ENCODE measurements around the gene SQOR.
A peak's percentile ranks its signal among the peaks of the same experiment; 100 is the strongest.

Gene SQOR

DNA sequence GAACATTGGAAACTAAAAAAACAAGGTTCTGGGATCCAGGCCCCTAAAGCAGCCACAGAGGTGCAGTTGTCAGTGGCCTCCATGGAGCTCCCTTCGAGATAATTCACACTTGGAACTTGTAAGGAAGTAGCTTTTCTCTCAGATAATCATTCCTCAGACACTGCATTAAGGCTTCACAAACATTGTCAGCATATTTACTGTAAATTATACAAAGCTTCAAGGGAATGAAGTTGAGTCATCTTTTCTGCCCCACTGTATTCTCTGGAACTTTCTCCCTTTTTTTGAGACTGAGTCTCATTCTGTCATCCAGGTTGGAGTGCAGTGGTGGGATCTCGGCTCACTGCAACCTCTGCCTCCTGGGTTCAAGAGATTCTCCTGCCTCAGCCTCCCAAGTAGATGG, 40.5 kb upstream of the SQOR start:
- no peak for TF ChIP-seq CTCF (IDR thresholded peaks at IDR 0.05; ENCODE audit: low read depth, low read length)
- no peak for TF ChIP-seq EZH2phosphoT487 (IDR thresholded peaks at IDR 0.05; ENCODE audit: low read depth)
- no peaks in the 10 kb centered on the region for H3K9me3 ChIP-seq (ENCODE audit: insufficient read depth, low read length)
- no peaks in the 10 kb centered on the region for H3K27me3 ChIP-seq (ENCODE audit: low read depth, low read length)

DNA sequence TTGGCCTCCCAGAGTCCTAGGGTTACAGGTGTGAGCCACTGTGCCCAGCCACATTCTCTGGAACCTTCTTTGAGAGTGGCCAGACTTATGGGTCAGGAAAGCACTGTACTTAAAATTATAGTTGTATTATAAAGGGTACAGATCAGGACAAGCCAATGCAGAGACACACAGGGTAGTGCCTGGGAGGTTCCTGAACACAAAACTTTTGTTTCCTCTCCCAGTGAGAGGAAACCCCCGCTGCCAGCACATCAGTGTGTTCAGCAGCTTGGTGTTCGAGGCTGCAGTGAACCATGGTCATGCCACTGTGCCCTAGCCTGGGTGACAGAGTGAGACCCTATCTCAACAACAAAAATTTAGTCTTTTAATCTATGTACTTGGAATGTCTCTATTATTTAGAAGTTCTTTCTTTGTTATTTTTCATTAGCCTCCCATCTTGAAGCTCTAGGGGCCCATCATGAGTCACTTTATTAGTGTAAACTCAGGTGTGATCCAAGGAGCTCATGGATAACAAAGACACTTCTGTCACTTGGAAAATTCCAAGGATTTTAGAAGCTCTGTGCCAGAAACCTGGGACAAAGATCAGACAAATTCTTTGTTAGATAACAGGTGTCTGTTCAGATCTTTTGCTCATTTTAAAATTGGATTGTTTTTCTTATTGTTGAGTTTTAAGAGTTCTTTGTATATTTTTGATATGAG, 39.8 kb upstream of the SQOR start:
- Histone ChIP-seq H3K79me2 (ENCODE audit: low read length) (peaks cover 59% of the 10 kb centered on the region), H3K4me2 (ENCODE audit: low read length) (no peak overlapping the region)
- TF ChIP-seq EZH2phosphoT487 (IDR thresholded peaks at IDR 0.05; ENCODE audit: low read depth) (no peak), CTCF (IDR thresholded peaks at IDR 0.05; ENCODE audit: low read depth, low read length) (no peak)

More for the DNA sequence above, 40.5 kb upstream of the SQOR start:
- H3K27ac ChIP-seq (ENCODE audit: low read length), result no peak overlapping the region
- no peak overlapping the region for H3K4me3 ChIP-seq (ENCODE audit: low read length)
- peaks cover 2% of the 10 kb centered on the region for H3K4me1 ChIP-seq (ENCODE audit: low read length)
- peaks cover 38% of the 10 kb centered on the region for H3K36me3 ChIP-seq (replicated peaks; ENCODE audit: low read depth, low read length)
- no peak overlapping the region for H2AFZ ChIP-seq (ENCODE audit: low read depth, low read length)
- H4K20me1 ChIP-seq (ENCODE audit: insufficient read depth, low read length), result 0 out of 2 replicates have a peak, but pooled peaks cover 3% of the 10 kb centered on the region
- H3K4me2 ChIP-seq (ENCODE audit: low read length), result no peak overlapping the region
- H3K79me2 ChIP-seq (ENCODE audit: low read length), result peaks cover 65% of the 10 kb centered on the region
- no peak overlapping the region for H3K9ac ChIP-seq (ENCODE audit: low read length)

DNA sequence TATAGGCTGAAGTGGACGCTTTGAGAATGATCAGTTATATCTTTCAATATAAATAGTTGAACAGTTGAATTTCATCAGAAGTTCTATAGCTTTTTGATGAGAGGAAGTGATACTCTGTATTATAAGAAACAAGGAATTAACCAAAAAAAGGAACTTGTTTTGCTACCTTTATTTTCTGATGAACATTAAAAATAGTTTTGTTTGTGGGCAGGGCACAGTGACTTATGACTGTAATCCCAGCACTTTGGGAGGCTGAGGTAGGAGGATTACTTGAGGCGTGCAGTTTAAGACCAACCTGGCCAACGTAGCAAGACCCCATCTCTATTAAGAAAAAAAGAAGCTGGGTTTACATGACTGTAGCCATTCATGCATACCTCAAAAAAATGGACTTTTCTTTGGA, 30.9 kb upstream of the SQOR start:
- Histone ChIP-seq H3K79me2 (ENCODE audit: low read length) (peaks cover 13% of the 10 kb centered on the region), H3K4me2 (ENCODE audit: low read length) (peak overlapping the region; percentile 37), H3K9ac (ENCODE audit: low read length) (no peak overlapping the region)

More for the DNA sequence above, 39.8 kb upstream of the SQOR start:
- Histone ChIP-seq H3K4me1 (ENCODE audit: low read length) (no peaks in the 10 kb centered on the region), H3K27ac (ENCODE audit: low read length) (no peak overlapping the region), H3K9ac (ENCODE audit: low read length) (no peak overlapping the region), H3K4me3 (ENCODE audit: low read length) (no peak overlapping the region), H3K9me3 (ENCODE audit: insufficient read depth, low read length) (no peaks in the 10 kb centered on the region), H4K20me1 (ENCODE audit: insufficient read depth, low read length) (0 out of 2 replicates have a peak, but pooled peaks cover 3% of the 10 kb centered on the region), H3K27me3 (ENCODE audit: low read depth, low read length) (no peaks in the 10 kb centered on the region), H3K36me3 (replicated peaks; ENCODE audit: low read depth, low read length) (peaks cover 38% of the 10 kb centered on the region), H2AFZ (ENCODE audit: low read depth, low read length) (no peak overlapping the region)

More for the DNA sequence above, 30.9 kb upstream of the SQOR start:
- H3K9me3 ChIP-seq (ENCODE audit: insufficient read depth, low read length), result no peaks in the 10 kb centered on the region
- H4K20me1 ChIP-seq (ENCODE audit: insufficient read depth, low read length), result peaks cover 9% of the 10 kb centered on the region; the same call in 1 of the 2 replicates
- H3K4me3 ChIP-seq (ENCODE audit: low read length), result no peak overlapping the region
- no peak overlapping the region for H2AFZ ChIP-seq (ENCODE audit: low read depth, low read length)
- peaks cover 8% of the 10 kb centered on the region for H3K36me3 ChIP-seq (replicated peaks; ENCODE audit: low read depth, low read length)
- no peak for TF ChIP-seq EZH2phosphoT487 (IDR thresholded peaks at IDR 0.05; ENCODE audit: low read depth)
- TF ChIP-seq CTCF (IDR thresholded peaks at IDR 0.05; ENCODE audit: low read depth, low read length), result no peak
- peak overlapping the region; percentile 62 for H3K27ac ChIP-seq (ENCODE audit: low read length)
- H3K4me1 ChIP-seq (ENCODE audit: low read length), result peaks cover 33% of the 10 kb centered on the region
- no peaks in the 10 kb centered on the region for H3K27me3 ChIP-seq (ENCODE audit: low read depth, low read length)

Data from OCI-LY3 (cell line).